Lower lobe of right lung (tissue), 2 donors: Measurements from ENCODE around the gene ABL1. TPM values are rescaled to one million over a fixed set of nuclear protein-coding genes. Genes with fewer than 3 reads are reported as not detected.
"Not testable (repeated sequence)": the region's sequence is repeated elsewhere in the genome, so short reads cannot be mapped to it uniquely, and the experiment has no call there.

Experiments
- ATAC-seq, 2 donors: fragments of 200-7000 bp; cut with Tn5 transposase; one replicate each; pipeline ENCODE4 v1.9.1; 2020 to 2022; ENCODE audit warnings: mild to moderate bottlenecking in 2 of 2, moderate library complexity in 2 of 2
- DNase-seq: peaks from one replicate; pipeline ENCODE4 v3.0.0-alpha.2; 2020
- H3K27ac ChIP-seq: fragments of 200-600 bp; one replicate; pipeline ENCODE4 v1.8.0; 2022
- H3K27me3 ChIP-seq: fragments of 200-600 bp; one replicate; pipeline ENCODE4 v1.8.0; 2022; ENCODE audit warnings: low read depth
- H3K36me3 ChIP-seq: fragments of 200-600 bp; one replicate; pipeline ENCODE4 v1.8.0; 2022; ENCODE audit warnings: mild to moderate bottlenecking
- H3K4me1 ChIP-seq: fragments of 200-600 bp; one replicate; pipeline ENCODE4 v1.8.0; 2022
- H3K4me3 ChIP-seq: fragments of 200-600 bp; one replicate; pipeline ENCODE4 v1.8.0; 2022; ENCODE audit warnings: mild to moderate bottlenecking
- H3K9me3 ChIP-seq: fragments of 200-600 bp; one replicate; pipeline ENCODE4 v1.8.0; 2022
- intact Hi-C: fragments of 100-400 bp; cut with DNase I; formaldehyde crosslinking; loops from one replicate; pipeline ENCODE4 v1.11.0; 2022
- total RNA-seq: library from RNA; stranded (reverse); fragmentation: NEBNext Ultra II Directional; extraction: Animal tissue kit (Norgen Biotek cat#: 25700); gene quantifications from one replicate; pipeline ENCODE4 v1.2.1, GENCODE V29; 2021
- TF ChIP-seq, protein P1 (sequence below): fragments of 200-600 bp; IDR thresholded peaks from one replicate; pipeline ENCODE4 v1.8.0; 2022; ENCODE audit warnings: antibody characterized with exemption, mild to moderate bottlenecking
- donor health status: DM: no; HTN: yes; CAD: no; lungs with severe emphysema.

The ABL1 gene
- total RNA-seq, 1 donor from 2014 or later = 50.2 TPM

DNA sequence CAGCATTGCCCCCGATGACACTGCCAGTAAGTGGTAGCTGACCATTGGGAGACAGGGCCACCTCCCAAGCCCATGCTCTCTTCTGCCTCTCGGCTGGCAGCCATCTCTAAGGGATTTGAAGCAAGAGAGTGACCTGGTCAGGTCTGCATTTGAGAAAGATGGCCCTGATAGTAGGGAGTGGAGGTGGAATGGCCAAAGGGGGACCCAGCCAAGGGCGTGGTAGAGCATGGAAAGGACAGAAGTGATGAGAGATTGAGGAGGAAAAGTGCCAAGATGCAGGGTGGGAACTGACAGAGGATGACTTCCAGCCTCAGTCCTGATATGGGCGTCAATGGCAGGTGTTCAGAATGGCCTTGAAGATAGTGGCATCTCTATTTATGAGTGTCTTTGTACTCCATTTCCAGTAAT lies 9.0 kb downstream of the ABL1 start:
- H3K9me3 ChIP-seq = no peaks in the 10 kb centered on the region
- no peaks in the 10 kb centered on the region for H3K27me3 ChIP-seq
- ATAC-seq (no peak), DNase-seq (no peak)
- H3K4me3 ChIP-seq = no peak overlapping the region
- H3K4me1 ChIP-seq = peaks cover 73% of the 10 kb centered on the region
- TF ChIP-seq, protein P1, sequence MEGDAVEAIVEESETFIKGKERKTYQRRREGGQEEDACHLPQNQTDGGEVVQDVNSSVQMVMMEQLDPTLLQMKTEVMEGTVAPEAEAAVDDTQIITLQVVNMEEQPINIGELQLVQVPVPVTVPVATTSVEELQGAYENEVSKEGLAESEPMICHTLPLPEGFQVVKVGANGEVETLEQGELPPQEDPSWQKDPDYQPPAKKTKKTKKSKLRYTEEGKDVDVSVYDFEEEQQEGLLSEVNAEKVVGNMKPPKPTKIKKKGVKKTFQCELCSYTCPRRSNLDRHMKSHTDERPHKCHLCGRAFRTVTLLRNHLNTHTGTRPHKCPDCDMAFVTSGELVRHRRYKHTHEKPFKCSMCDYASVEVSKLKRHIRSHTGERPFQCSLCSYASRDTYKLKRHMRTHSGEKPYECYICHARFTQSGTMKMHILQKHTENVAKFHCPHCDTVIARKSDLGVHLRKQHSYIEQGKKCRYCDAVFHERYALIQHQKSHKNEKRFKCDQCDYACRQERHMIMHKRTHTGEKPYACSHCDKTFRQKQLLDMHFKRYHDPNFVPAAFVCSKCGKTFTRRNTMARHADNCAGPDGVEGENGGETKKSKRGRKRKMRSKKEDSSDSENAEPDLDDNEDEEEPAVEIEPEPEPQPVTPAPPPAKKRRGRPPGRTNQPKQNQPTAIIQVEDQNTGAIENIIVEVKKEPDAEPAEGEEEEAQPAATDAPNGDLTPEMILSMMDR = no peak
- H3K27ac ChIP-seq = no peak overlapping the region
- H3K36me3 ChIP-seq = no peaks in the 10 kb centered on the region
- intact Hi-C loops = no loop called here

DNA sequence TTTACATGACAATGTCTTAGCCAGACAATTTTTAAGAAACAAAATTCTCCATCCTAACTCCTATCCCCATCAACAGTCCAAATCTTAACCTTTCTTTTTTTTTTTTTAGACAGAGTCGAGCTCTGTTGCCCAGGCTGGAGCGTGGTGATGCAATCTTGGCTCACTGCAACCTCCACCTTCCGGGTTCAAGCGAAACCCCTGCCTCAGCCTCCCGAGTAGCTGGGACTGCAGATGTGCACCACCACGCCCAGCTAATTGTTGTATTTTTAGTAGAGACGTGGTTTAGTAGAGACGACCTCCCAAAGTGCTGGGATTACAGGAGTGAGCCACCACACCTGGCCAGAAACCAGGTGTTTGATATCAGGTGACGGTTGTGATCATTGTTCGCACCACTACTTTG lies 10.2 kb downstream of the ABL1 start:
- H3K4me3 ChIP-seq = no peak overlapping the region
- H3K9me3 ChIP-seq = no peaks in the 10 kb centered on the region

DNA sequence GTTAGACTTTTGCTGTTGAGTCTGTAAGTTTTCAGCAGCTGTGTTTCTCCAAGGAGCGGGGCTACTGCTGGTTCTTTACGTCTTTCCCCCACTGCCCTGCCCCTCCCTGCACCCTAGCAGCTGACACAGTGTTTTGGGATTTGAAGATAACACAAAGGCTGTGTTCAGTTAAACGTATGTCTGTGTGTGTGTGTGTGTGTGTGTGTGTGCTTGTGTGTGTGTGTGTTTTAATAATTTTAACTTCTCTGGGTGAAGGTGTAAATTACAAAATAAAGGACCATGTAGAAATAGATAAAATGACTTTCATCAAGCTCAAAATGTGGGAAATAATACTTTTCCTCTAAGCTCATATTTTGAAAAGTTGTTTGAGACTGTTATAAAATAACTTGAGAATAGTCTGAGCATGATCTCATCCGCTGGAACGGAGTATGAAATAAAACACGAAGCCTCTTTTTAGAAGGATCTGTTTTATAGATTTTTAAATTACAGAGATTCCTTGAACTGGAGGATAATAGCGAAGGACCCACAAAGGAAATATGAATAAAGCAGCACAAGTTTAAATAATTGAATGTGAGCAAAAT lies 10.9 kb downstream of the ABL1 start:
- Histone ChIP-seq H3K4me1 (peaks cover 72% of the 10 kb centered on the region), H3K9me3 (no peaks in the 10 kb centered on the region)
- no peak for DNase-seq

More for the DNA sequence above, 10.2 kb downstream of the ABL1 start:
- TF ChIP-seq, protein P1 = no peak
- no peak for ATAC-seq
- no peaks in the 10 kb centered on the region for H3K27me3 ChIP-seq
- no peak for DNase-seq
- peaks cover 72% of the 10 kb centered on the region for H3K4me1 ChIP-seq
- intact Hi-C loops = no loop called here
- no peak overlapping the region for H3K27ac ChIP-seq
- H3K36me3 ChIP-seq = no peaks in the 10 kb centered on the region

DNA sequence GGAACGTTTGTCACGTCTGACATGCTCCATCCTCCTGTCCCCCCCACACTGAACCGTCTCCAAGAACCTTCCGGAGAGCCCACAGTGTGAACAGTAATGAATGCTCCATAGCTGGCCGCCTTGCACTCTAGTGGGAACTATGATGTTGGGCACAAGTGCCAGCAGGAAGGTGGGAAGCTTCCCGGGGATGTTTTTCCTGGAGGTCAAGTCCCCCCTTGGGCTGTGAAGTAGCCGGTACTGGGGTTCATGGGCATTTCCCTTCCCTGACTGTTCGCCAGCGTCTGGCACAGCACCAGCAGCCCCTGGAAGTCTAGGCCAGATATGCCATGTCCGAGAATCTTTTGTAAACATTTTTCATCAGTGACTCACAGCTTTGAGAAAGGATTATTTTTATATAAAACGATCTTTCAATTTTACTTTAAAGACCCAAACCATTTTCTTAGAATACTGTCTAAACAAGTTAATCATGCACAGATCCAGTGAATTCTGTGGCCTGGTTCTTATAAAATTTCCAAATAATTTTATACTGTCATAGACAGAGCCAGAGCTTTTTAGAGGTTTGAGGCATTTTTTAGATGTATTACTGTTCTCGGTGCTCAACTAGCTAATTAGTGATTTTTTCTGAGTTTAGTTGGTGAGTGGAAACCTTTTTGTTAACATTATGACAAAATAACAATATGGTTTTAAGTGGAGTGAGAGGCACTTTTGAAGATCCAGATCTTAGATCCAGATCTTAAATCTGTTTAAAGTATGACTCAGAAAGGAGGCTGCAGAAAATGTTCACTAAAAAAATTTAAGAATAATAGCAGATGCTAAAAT lies 11.6 kb downstream of the ABL1 start:
- peak; percentile 60 to 74 for ATAC-seq
- TF ChIP-seq, protein P1 = no peak
- Histone ChIP-seq H3K9me3 (no peaks in the 10 kb centered on the region), H3K27ac (peak overlapping the region; percentile 69), H3K36me3 (no peaks in the 10 kb centered on the region), H3K27me3 (no peaks in the 10 kb centered on the region), H3K4me3 (peak overlapping the region; percentile 20), H3K4me1 (peaks cover 66% of the 10 kb centered on the region)
- no peak for DNase-seq
- intact Hi-C loops = no loop called here

More for the DNA sequence above, 10.9 kb downstream of the ABL1 start:
- Histone ChIP-seq H3K36me3 (no peaks in the 10 kb centered on the region), H3K27me3 (no peaks in the 10 kb centered on the region), H3K27ac (peak overlapping the region; percentile 69), H3K4me3 (peak overlapping the region; percentile 20)
- peak in 1 of 2 donors; percentile 25 for ATAC-seq
- TF ChIP-seq, protein P1 = no peak
- intact Hi-C loops = no loop called here

DNA sequence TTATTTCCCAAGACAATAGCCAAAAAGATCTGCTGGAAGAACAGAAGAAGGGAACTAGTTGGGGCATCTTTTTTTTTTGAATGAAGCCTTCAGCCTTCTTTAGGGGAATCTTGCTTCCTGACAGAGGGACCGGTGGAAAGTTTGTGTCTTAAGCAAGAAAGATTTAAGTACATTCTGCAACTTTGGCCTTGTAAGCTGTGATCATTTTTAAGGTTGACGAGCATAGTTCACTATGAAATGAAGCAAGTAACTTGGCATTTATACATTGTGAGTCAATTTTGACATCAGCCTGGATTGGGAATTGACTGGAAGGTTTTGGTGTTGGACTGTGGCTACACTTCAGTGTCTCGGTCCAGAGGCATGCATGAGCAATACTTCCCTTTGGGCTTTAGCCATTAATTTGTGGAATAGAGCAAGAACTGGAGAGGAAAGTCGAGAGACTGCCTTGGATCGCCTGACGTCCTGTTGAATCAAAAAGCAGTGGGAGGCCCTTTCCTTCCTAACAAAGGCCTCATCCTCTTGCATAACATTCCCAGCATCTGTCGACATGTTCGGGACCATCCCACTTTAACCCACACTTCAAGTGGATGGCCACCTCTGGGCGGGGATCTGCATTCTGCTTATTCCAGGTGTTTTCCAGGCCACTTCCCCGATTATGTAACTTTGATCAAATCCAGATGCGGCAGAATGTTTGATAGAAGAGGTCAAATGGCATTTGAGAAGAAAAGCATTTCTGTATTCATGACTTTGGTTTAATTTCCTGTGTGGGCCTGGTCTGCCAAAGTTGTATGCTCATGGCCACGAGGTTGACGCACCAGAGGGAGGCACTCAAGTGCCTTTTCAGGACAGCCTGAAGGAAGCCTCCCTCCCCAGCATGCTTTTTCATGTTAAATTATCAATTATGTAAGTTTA lies 12.5 kb downstream of the ABL1 start:
- Histone ChIP-seq H3K36me3 (no peaks in the 10 kb centered on the region), H3K4me3 (no peak overlapping the region), H3K9me3 (no peaks in the 10 kb centered on the region), H3K27me3 (no peaks in the 10 kb centered on the region), H3K27ac (peak overlapping the region; percentile 69), H3K4me1 (peaks cover 57% of the 10 kb centered on the region)
- DNase-seq (no peak), ATAC-seq (peak; percentile 80 to 85)
- TF ChIP-seq, protein P1 = no peak
- intact Hi-C loops = no loop called here

DNA sequence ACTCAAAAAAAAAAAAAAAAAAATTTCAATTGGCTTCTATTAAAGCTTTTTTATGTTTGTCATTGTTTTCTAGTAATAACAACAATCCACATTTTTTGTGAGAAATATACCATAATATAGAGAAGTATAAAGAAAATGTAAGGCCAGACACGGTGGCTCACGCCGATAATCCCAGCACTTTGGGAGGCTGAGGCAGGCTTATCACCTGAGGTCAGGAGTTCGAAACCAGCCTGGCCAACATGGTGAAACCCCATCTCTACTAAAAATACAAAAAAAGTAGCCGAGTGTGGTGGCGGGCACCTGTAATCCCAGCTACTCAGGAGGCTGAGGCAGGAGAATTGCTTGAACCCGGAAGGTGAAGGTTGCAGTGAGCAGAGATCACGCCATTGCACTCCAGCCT lies 13.5 kb downstream of the ABL1 start:
- H3K36me3 ChIP-seq, intact Hi-C loops, H3K4me3 ChIP-seq, DNase-seq, ATAC-seq, H3K9me3 ChIP-seq, H3K27me3 ChIP-seq: not testable (repeated sequence)
- H3K27ac ChIP-seq = peak overlapping the region; percentile 69
- H3K4me1 ChIP-seq = peaks cover 49% of the 10 kb centered on the region
